GM21515 (cell line): Measurements from ENCODE around the gene STARD13.
A peak's percentile ranks its signal among the peaks of the same experiment; 100 is the strongest.

Experiments used
- ATAC-seq: cut with Tn5 transposase; IDR thresholded peaks from one replicate; pipeline ENCODE4 v1.9.1; 2021; ENCODE audit not compliant: unreplicated experiment

STARD13 gene

GRCh38 chr13:33229446-33230177, 55.9 kb downstream of the STARD13 start:
- no peak for ATAC-seq

GRCh38 chr13:33228648-33229445, 56.7 kb downstream of the STARD13 start:
- peak; percentile 69 for ATAC-seq

GRCh38 chr13:33227927-33228647, 57.5 kb downstream of the STARD13 start:
- no peak for ATAC-seq

GRCh38 chr13:33224686-33225085, 60.9 kb downstream of the STARD13 start:
- no peak for ATAC-seq

- ATAC-seq: no peak
These were observed 61.4 kb downstream of the STARD13 start for GRCh38 chr13:33224191-33224590.

GRCh38 chr13:33219926-33220325, 65.6 kb downstream of the STARD13 start:
- no peak for ATAC-seq

GRCh38 chr13:33218426-33218825, 67.1 kb downstream of the STARD13 start:
- no peak for ATAC-seq

GRCh38 chr13:33218020-33218419, 67.5 kb downstream of the STARD13 start:
- ATAC-seq: no peak

- ATAC-seq: no peak
These were observed 68.3 kb downstream of the STARD13 start for GRCh38 chr13:33217256-33217655.

GRCh38 chr13:33213797-33214196, 71.8 kb downstream of the STARD13 start:
- ATAC-seq: no peak

- ATAC-seq: no peak
These were observed 72.4 kb downstream of the STARD13 start for GRCh38 chr13:33213024-33213768.

GRCh38 chr13:33212396-33212795, 73.2 kb downstream of the STARD13 start:
- no peak for ATAC-seq

- no peak for ATAC-seq
These were observed 75.5 kb downstream of the STARD13 start for GRCh38 chr13:33210090-33210489.

GRCh38 chr13:33208290-33209220, 77.0 kb downstream of the STARD13 start:
- no peak for ATAC-seq

- peak; percentile 51 for ATAC-seq
These were observed 78.0 kb downstream of the STARD13 start for GRCh38 chr13:33207615-33207961.

- no peak for ATAC-seq
These were observed 78.5 kb downstream of the STARD13 start for GRCh38 chr13:33206945-33207614.

GRCh38 chr13:33206425-33206824, 79.1 kb downstream of the STARD13 start:
- ATAC-seq: no peak

GRCh38 chr13:33205804-33206221, 79.7 kb downstream of the STARD13 start:
- no peak for ATAC-seq

GRCh38 chr13:33205224-33205623, 80.3 kb downstream of the STARD13 start:
- no peak for ATAC-seq
